Measurements from ENCODE around the gene MED13L. TPM values are rescaled to one million over a fixed set of nuclear protein-coding genes. Genes with fewer than 3 reads are reported as not detected.

MED13L gene
- total and polyA plus RNA-seq, 4 donors = 7.9 to 94.0 (median 37.7) TPM

- TF ChIP-seq ZBTB33 (IDR thresholded peaks at IDR 0.05) (no peak), JUND (IDR thresholded peaks at IDR 0.05) (no peak), MAX (IDR thresholded peaks at IDR 0.05) (no peak)
These were observed 366.1 kb downstream of the MED13L start (continued) for GRCh38 chr12:115911360-115911759.

GRCh38 chr12:115910057-115910456, 367.4 kb downstream of the MED13L start:
- Histone ChIP-seq H3K27me3 (ENCODE audit: control insufficient read depth in 4 of 4, insufficient read depth in 4 of 4, low read length in 3 of 4) (no peaks in the 10 kb centered on the region), H3K4me3 (ENCODE audit: low read depth in 1 of 3, low read length in 3 of 3) (no peak overlapping the region), H3K9ac (ENCODE audit: low read depth in 1 of 2, low read length in 2 of 2) (no peak overlapping the region), H3K27ac (ENCODE audit: low read depth in 1 of 2, low read length in 2 of 2) (no peak overlapping the region), H3K36me3 (ENCODE audit: control insufficient read depth in 4 of 4, insufficient read depth in 3 of 4, low read depth in 1 of 4, low read length in 3 of 4) (no peaks in the 10 kb centered on the region), H3K9me3 (ENCODE audit: control insufficient read depth in 4 of 4, low read length in 3 of 4) (no peaks in the 10 kb centered on the region), H3K4me1 (ENCODE audit: control insufficient read depth in 4 of 4, insufficient read depth in 4 of 4, low read length in 3 of 4) (no peaks in the 10 kb centered on the region)
- no peak for TF ChIP-seq RXRA (IDR thresholded peaks at IDR 0.05)
- no peak for TF ChIP-seq NR2F2 (IDR thresholded peaks at IDR 0.05)
- no peak for TF ChIP-seq EGR1 (IDR thresholded peaks at IDR 0.05; ENCODE audit: low read depth in 2 of 2)
- TF ChIP-seq RAD21 (IDR thresholded peaks at IDR 0.05) = no peak
- TF ChIP-seq CTCF (IDR thresholded peaks at IDR 0.05; ENCODE audit: low read depth, low read length, missing input control) = no peak
- TF ChIP-seq HNF4A (conservative IDR thresholded peaks at IDR 0.05) = no peak
- no peak for TF ChIP-seq HNF4G (IDR thresholded peaks at IDR 0.05)
- no peak for TF ChIP-seq ATF3 (IDR thresholded peaks at IDR 0.05)
- TF ChIP-seq SP1 (IDR thresholded peaks at IDR 0.05) = no peak
- TF ChIP-seq TAF1 (conservative IDR thresholded peaks at IDR 0.05) = no peak
- no peak for TF ChIP-seq GABPA (IDR thresholded peaks at IDR 0.05 in 1 of 2, conservative IDR thresholded peaks at IDR 0.05 in 1 of 2)
- TF ChIP-seq ZBTB33 (IDR thresholded peaks at IDR 0.05) = no peak
- TF ChIP-seq YY1 (IDR thresholded peaks at IDR 0.05) = no peak
- TF ChIP-seq FOXA1 (IDR thresholded peaks at IDR 0.05) = no peak
- no peak for TF ChIP-seq FOXA2 (IDR thresholded peaks at IDR 0.05)
- no peak for TF ChIP-seq JUND (IDR thresholded peaks at IDR 0.05)
- no peak for TF ChIP-seq REST (IDR thresholded peaks at IDR 0.05)
- no peak for TF ChIP-seq MAX (IDR thresholded peaks at IDR 0.05)
- no peak for DNase-seq (ENCODE audit: low spot score)
- 73% methylated on average over 5 of the region's 5 CpGs for WGBS
